Fibroblast of mammary gland (primary cell): Measurements from ENCODE around the gene POLN.

Source experiments
- DNase-seq: peaks from one replicate; pipeline ENCODE4 v3.0.0-alpha.2; 2010; ENCODE audit warnings: low read depth
- H3K4me3 ChIP-seq: 2 replicates; pipeline ENCODE4 v1.5.1; 2011; ENCODE audit warnings: low read depth, mild to moderate bottlenecking, low read length, moderate library complexity; ENCODE audit not compliant: control insufficient read depth
- TF ChIP-seq, protein P1 (sequence below): conservative IDR thresholded peaks from 2 replicates; pipeline ENCODE4 v1.5.1; 2011; ENCODE audit warnings: low read depth, low read length, inconsistent platforms; ENCODE audit not compliant: control insufficient read depth, insufficient read depth

Gene POLN

DNA sequence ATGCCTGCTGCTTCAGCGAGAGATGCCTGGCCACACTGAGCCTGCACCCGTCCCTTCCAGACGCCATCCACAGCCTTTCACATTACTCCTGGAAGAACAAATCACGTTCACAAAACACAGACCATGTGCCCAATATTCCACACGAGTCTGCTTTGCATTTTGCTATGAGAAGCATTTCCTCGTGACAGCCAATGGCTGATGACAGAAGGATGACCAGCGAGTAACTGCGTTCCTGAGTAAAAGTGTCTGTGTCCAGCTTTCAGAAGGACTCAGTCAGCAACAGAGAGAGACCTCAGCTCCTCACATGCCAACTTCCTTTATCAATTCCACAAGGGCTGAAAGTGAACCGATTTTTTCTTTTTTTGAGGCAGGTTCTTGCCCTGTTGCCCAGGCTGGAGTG, 163.3 kb downstream of the POLN start:
- DNase-seq, result no peak
- TF ChIP-seq, protein P1, sequence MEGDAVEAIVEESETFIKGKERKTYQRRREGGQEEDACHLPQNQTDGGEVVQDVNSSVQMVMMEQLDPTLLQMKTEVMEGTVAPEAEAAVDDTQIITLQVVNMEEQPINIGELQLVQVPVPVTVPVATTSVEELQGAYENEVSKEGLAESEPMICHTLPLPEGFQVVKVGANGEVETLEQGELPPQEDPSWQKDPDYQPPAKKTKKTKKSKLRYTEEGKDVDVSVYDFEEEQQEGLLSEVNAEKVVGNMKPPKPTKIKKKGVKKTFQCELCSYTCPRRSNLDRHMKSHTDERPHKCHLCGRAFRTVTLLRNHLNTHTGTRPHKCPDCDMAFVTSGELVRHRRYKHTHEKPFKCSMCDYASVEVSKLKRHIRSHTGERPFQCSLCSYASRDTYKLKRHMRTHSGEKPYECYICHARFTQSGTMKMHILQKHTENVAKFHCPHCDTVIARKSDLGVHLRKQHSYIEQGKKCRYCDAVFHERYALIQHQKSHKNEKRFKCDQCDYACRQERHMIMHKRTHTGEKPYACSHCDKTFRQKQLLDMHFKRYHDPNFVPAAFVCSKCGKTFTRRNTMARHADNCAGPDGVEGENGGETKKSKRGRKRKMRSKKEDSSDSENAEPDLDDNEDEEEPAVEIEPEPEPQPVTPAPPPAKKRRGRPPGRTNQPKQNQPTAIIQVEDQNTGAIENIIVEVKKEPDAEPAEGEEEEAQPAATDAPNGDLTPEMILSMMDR, result no peak
- no peak overlapping the region for H3K4me3 ChIP-seq

DNA sequence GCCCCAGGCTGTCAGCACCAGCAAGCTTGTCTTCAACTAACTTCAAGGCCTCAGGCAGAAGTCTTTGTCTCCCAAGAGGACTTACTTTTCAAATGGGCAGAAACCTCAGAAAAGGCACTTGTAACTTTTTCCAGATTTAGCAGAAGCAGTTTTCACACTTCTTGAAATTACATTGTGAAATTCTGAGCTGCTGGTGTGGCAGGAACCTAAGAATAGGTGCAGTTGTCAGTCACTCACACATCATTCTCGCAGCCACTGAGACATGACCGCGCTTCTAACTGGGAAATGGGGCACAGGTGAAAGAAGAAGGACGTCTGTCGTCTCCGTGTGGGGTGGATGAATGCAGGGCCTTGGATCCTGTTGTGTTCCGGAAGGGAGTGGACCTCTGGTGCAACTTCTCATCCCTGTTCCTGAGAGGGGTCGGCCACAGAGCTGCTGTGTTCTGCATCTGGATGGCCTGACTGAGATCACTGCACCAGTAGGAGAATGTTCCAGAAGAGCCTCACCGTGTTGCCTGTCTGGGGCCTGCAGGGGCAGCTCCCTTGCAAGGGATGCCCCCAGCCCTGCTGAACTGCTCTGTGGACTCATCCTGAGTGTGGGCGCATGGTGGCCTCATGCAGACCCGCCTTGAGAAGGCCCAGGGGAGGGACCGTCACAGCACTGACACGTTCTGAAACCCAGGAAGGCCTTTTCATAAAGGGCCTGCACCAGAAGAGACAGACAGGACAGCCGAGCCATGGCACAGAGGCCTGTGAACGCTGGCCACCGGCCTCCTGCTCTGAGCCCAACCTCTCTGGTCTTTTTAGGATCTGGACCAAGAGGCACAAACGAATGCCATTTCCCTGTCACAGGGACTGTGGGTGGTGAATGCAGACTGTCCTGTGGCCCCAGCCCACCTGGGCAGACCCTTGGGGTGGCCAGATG, 164.1 kb downstream of the POLN start:
- TF ChIP-seq, protein P1, result no peak
- DNase-seq, result no peak

DNA sequence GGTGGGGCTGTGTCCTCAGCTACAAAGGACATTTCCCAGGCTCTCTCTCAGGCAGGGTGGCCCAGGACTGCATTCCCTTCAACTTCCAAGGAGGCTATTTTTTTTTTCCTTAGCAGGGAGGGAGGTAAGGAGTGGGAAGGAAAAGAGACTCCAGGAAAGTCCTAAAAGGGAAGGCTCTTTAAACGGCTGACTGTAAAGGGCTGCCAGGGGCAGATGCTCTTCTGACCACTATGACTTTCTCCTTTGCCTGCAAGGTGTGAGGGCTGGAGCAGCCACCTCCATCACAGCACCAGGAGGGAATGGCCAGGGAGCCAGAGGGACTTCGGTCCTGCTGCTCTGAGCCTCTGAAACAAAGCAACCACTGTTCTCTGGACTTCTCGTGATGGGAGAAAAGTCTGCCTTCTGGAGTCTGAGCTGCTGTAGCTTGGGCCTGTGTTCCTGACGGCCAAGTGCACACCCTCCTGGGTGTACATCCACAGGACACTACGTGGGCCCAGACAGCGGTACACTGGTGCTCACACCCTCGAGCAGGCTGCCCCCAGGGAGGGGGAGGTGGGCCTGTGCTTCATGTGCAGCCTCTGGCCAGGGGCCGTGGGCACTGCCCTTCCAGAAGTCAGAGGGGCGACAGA, 164.9 kb downstream of the POLN start:
- no peak overlapping the region for H3K4me3 ChIP-seq
- TF ChIP-seq, protein P1, result no peak
- no peak for DNase-seq

More for the DNA sequence above, 164.1 kb downstream of the POLN start:
- H3K4me3 ChIP-seq, result no peak overlapping the region

DNA sequence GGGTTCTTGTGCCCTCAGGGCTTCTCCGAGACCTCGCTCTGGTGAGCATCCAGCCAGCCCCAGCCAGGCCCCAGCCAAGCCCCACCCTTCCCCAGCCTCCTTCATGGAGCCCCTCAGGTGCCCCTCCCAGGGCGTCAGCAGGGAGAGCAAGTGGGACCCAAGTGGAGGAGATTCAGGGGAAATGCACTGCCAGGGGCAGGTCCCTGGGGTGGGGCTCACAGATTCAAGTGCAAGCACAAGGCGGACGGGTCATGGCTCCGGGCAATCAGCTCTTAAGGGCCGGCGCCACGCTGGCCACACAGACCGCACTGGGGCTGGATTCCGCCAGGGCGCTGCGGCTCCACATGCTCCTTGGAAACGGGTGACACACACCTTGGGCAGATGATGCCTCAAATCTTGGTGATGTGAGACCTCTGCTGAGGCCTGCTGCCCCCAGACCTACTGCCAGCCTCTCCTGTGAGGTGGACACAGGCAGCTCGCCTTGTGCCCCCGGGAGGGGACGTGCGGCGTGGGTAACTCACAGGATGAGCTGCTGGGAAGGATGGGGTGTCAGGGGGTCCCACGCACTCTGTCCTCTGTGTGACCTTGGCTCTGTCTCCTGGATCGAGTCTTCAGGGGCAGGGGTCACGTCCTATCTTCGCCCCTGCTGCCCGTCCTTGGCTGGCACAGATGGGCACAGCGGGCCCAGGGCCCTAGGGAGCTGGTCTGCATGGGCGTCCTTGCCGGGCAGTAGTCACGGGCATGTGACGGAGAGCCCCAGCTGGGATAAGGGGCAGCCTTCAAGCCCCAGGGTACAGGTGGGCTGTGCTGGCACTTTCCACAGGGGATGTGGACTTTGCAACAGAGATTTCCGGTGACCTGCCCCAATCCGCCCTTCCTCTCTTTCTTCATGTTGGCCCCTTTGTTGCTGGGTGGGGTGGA, 165.7 kb downstream of the POLN start:
- TF ChIP-seq, protein P1, result no peak
- no peak overlapping the region for H3K4me3 ChIP-seq
- no peak for DNase-seq

DNA sequence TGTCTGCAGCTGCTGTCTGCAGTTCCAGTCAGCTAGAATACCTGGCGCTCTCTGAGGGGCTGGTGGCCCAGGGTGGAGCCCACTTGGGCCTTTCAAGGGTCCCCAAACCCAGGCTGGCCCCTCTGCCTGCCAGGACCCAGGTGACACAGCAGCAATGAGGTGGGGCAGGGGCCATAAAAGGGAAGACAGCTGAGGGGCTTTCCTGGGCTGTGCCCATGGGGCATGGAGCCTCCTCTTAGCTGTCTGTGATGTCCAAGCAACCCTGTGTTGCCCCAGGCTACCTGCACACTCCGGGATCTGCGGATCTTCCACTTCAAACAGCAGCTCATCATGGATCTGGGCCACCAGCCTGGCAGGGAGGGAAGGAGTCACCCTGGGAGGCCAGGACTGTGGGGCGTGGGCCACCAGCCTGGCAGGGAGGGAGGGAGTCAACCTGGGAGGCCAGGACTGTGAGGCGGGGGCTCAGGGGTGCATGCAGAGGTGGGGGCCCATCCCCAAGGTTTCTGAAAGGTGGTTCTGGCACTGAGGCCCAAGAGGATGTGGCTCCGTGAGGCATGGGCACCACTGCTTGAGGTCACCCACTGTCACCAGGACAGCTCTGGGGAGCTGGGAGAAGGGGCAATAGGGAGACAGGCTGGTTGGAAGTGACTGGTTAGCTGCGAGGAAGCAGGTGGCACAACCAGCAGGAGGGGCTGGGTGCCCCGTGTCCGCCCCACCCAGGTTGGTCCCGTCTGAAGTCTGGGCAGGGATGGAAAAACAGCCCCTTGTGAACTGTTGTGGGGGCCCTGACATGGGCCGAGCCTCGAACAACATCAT, 166.5 kb downstream of the POLN start:
- no peak overlapping the region for H3K4me3 ChIP-seq
- TF ChIP-seq, protein P1, result no peak
- no peak for DNase-seq

DNA sequence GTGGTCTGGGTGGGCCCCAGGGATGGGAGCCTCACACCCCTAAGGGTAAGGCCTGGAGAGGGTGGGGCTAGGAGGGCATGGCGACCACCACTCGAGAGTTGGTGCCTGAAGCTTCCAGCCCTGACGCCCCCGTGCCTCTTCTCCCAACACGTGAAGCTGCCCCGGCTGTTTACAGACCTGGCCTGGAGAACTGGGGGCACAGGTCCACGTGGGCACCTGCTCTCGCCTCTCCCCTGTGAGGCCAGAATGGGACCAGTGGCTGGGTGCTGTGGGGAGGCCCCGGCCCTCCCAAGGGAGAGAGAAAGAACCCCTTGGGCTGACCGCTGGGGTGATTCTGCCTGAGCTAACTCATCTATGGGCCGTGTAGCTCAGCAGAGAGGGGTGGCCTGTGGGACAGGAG, 167.3 kb downstream of the POLN start:
- H3K4me3 ChIP-seq, result no peak overlapping the region
- TF ChIP-seq, protein P1, result no peak
- DNase-seq, result no peak
